Progenitor cell of endocrine pancreas (in vitro differentiated cells): Measurements from ENCODE around the gene MXRA7. TPM values are rescaled to one million over a fixed set of nuclear protein-coding genes. Genes with fewer than 3 reads are reported as not detected.

Source experiments
- DNase-seq: peaks from one replicate; pipeline ENCODE4 v3.0.0; 2021; ENCODE audit warnings: low spot score; ENCODE audit not compliant: unreplicated experiment
- H3K27ac Mint-ChIP-seq: 2 replicates; pipeline ENCODE4 v1.8.0; 2021; ENCODE audit warnings: mild to moderate bottlenecking, moderate library complexity, mixed read lengths
- H3K27me3 Mint-ChIP-seq: 2 replicates; pipeline ENCODE4 v1.8.0; 2021; ENCODE audit warnings: mixed read lengths
- H3K36me3 Mint-ChIP-seq: 2 replicates; pipeline ENCODE4 v1.8.0; 2022; ENCODE audit warnings: mixed read lengths; ENCODE audit not compliant: insufficient read depth
- H3K4me1 Mint-ChIP-seq: 2 replicates; pipeline ENCODE4 v1.8.0; 2021; ENCODE audit warnings: low read depth, mixed read lengths
- H3K4me3 Mint-ChIP-seq: 2 replicates; pipeline ENCODE4 v1.8.0; 2021; ENCODE audit warnings: low read depth, mild to moderate bottlenecking, moderate library complexity, mixed read lengths
- H3K9me3 Mint-ChIP-seq: 2 replicates; pipeline ENCODE4 v1.8.0; 2021; ENCODE audit warnings: low read depth, mixed read lengths
- CTCF ChIP-seq: fragments of 200-600 bp; sonication (generic); IDR thresholded peaks from one replicate; pipeline ENCODE4 v1.5.0; 2021; ENCODE audit warnings: antibody characterized with exemption, mild to moderate bottlenecking; ENCODE audit not compliant: unreplicated experiment
- total RNA-seq: library from RNA; stranded (reverse); gene quantifications from 2 replicates; pipeline ENCODE4 v1.2.1, GENCODE V29; 2021

MXRA7 gene
- total RNA-seq, 1 donor from 2014 or later: 94.9 TPM

DNA sequence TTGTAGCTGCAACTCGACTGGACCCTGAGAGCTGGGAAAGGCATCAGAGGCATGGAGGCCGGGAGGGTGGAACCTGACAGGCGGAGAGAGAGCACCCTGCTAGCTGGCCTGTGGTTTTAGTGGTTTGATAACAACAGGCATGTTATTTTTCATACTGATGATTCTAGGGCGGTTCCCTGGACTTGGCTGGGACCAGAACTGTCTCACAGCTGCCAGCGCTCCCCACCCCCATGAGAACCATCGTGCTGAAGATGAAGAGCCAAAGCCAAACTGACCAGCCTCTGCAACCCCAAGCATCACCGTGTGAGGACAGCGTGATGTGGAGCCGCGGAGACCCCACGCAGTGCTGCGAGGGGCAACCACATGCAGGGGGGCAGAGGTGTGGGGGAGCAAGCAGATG is 28.5 kb downstream of the MXRA7 start:
- Mint-ChIP-seq H3K4me1 (peaks cover 4% of the 10 kb centered on the region), H3K9me3 (no peaks in the 10 kb centered on the region), H3K36me3 (peaks cover 6% of the 10 kb centered on the region), H3K4me3 (no peak overlapping the region), H3K27ac (no peak overlapping the region), H3K27me3 (no peaks in the 10 kb centered on the region)
- DNase-seq: no peak
- TF ChIP-seq CTCF: no peak

DNA sequence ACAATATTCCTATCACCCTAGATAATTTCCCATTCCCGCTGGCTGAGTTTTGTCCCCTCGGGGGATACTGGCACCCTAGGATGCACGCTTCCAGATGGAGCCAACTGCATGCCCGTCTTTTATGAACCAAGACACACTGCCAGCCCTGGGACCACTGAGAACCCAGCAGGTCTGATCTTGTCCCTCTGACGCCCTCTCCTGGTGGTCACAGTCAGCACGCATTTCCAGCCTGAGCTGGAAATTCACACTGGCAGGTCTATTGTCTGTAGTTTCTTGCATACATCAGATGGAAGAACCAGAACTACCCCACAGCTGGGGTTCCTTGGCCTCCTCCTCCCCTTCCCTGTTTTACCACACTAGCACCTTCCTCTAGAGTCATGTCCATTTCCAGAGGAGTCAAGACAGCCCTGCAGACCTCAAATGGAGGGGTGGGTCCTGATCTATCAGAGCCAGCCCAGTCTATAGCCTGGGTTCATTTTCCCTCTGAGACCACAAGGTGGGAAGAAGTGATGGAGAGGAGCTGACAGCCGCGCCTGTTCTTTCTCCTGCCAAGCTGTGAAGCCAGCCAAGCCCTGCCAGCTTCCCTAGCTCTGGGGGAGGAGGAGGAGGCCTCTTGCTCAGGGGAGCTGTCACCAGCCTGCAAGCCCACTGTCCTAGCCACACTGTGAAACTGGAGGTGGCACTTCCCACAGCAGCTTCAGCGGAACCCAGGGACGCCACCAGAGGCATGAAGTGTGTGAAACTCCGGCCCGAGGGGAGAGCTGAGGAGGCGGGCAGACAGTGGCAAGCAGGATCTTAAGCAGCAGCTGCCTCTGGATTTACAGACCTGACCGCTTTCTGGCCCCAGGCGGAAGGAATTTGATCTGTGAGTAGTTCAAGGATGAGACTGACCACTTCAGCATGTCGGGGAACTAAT is 29.3 kb downstream of the MXRA7 start:
- H3K4me1 Mint-ChIP-seq: peaks cover 2% of the 10 kb centered on the region
- no peak overlapping the region for H3K4me3 Mint-ChIP-seq
- H3K9me3 Mint-ChIP-seq: no peaks in the 10 kb centered on the region
- H3K36me3 Mint-ChIP-seq: peaks cover 6% of the 10 kb centered on the region
- H3K27ac Mint-ChIP-seq: no peak overlapping the region
- peak; percentile 68 for DNase-seq
- TF ChIP-seq CTCF: peak; percentile 75
- no peaks in the 10 kb centered on the region for H3K27me3 Mint-ChIP-seq

- H3K9me3 Mint-ChIP-seq: no peaks in the 10 kb centered on the region
- H3K4me3 Mint-ChIP-seq: no peak overlapping the region
- H3K27ac Mint-ChIP-seq: no peak overlapping the region
- DNase-seq: no peak
- H3K27me3 Mint-ChIP-seq: no peaks in the 10 kb centered on the region
- TF ChIP-seq CTCF: no peak
- H3K4me1 Mint-ChIP-seq: no peaks in the 10 kb centered on the region
- H3K36me3 Mint-ChIP-seq: peaks cover 7% of the 10 kb centered on the region
Measured at GRCh38 chr17:76679239-76679638, 31.5 kb downstream of the MXRA7 start.

- Mint-ChIP-seq H3K4me1 (no peaks in the 10 kb centered on the region), H3K9me3 (no peaks in the 10 kb centered on the region), H3K27me3 (no peaks in the 10 kb centered on the region), H3K36me3 (peaks cover 7% of the 10 kb centered on the region), H3K4me3 (no peak overlapping the region), H3K27ac (no peak overlapping the region)
- TF ChIP-seq CTCF: no peak
- DNase-seq: no peak
Measured at GRCh38 chr17:76678330-76678729, 32.4 kb downstream of the MXRA7 start.

GRCh38 chr17:76677406-76677805 is 33.4 kb downstream of the MXRA7 start:
- peaks cover 7% of the 10 kb centered on the region for H3K36me3 Mint-ChIP-seq
- no peak overlapping the region for H3K4me3 Mint-ChIP-seq
- peaks cover 2% of the 10 kb centered on the region for H3K4me1 Mint-ChIP-seq
- no peak for TF ChIP-seq CTCF
- no peaks in the 10 kb centered on the region for H3K27me3 Mint-ChIP-seq
- no peak overlapping the region for H3K27ac Mint-ChIP-seq
- no peak for DNase-seq
- H3K9me3 Mint-ChIP-seq: no peaks in the 10 kb centered on the region
